KMS-11 (cell line): ENCODE measurements around the gene CDH16.

Experiments used
- H2AFZ ChIP-seq: fragments of 200-600 bp; sonication (generic); 2 replicates; pipeline ENCODE4 v1.6.1; 2016; ENCODE audit warnings: antibody characterized with exemption, mixed run types, low read depth
- H3K27ac ChIP-seq: fragments of 200-600 bp; sonication (generic); 2 replicates; pipeline ENCODE4 v1.6.1; 2016; ENCODE audit warnings: mild to moderate bottlenecking, mixed run types
- H3K27me3 ChIP-seq: fragments of 200-600 bp; sonication (generic); 2 replicates; pipeline ENCODE4 v1.6.1; 2017; ENCODE audit warnings: mild to moderate bottlenecking, low read depth, mixed run types, moderate library complexity; ENCODE audit not compliant: insufficient read depth
- H3K36me3 ChIP-seq: fragments of 200-600 bp; sonication (generic); 2 replicates; pipeline ENCODE4 v1.6.1; 2017; ENCODE audit warnings: mild to moderate bottlenecking, mixed run types; ENCODE audit not compliant: insufficient read depth
- H3K4me1 ChIP-seq: fragments of 200-600 bp; sonication (generic); 2 replicates; pipeline ENCODE4 v1.6.1; 2016; ENCODE audit warnings: mild to moderate bottlenecking, low read depth, mixed run types; ENCODE audit not compliant: poor library complexity, severe bottlenecking
- H3K4me2 ChIP-seq: fragments of 200-600 bp; sonication (generic); 2 replicates; pipeline ENCODE4 v1.7.0; 2016; ENCODE audit warnings: mild to moderate bottlenecking, mixed run types
- H3K4me3 ChIP-seq: fragments of 200-600 bp; sonication (generic); IDR thresholded peaks from 2 replicates; pipeline ENCODE4 v1.6.1; 2017; ENCODE audit warnings: low read depth, low read length, mixed read lengths; ENCODE audit not compliant: insufficient read depth
- H3K79me2 ChIP-seq: fragments of 200-600 bp; sonication (generic); 2 replicates; pipeline ENCODE4 v1.6.1; 2016; ENCODE audit warnings: low read depth, mixed run types; ENCODE audit not compliant: insufficient read depth
- H3K9ac ChIP-seq: fragments of 200-600 bp; sonication (generic); 2 replicates; pipeline ENCODE4 v1.6.1; 2016; ENCODE audit warnings: mild to moderate bottlenecking, mixed run types
- H4K20me1 ChIP-seq: fragments of 200-600 bp; sonication (generic); 2 replicates; pipeline ENCODE4 v1.6.1; 2016; ENCODE audit warnings: mild to moderate bottlenecking, mixed run types; ENCODE audit not compliant: insufficient read depth
- TF ChIP-seq, protein P1 (sequence below): fragments of 200-600 bp; sonication (generic); conservative IDR thresholded peaks from 2 replicates; pipeline ENCODE4 v1.6.1; 2017; ENCODE audit warnings: low read depth, mild to moderate bottlenecking, antibody characterized with exemption, low read length, moderate library complexity, mixed read lengths

The CDH16 gene

DNA sequence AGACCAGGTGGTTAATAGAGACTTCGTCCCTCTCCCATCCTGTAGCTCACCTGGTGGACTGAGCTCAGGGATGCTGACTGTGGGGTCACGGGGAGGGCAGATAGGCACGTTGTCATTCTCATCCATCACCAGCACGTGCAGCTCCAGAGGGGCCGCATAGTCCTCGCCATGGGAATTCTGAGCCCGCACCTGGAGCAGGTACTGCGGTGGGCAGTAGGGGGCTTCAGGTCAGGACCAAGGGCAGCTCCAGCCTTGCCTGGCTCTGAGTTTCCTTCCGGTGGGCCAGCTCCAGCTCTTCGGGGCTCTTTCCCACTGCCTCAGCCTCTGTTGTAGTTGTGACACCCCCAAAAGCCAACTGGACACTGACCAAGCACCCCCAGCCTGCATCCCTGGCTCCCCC, 5.6 kb downstream of the CDH16 start:
- H3K4me3 ChIP-seq = no peak overlapping the region
- peaks cover 7% of the 10 kb centered on the region; the same call in 1 of the 2 replicates for H3K27me3 ChIP-seq
- no peaks in the 10 kb centered on the region for H3K36me3 ChIP-seq
- no peak overlapping the region for H3K4me2 ChIP-seq
- H3K79me2 ChIP-seq = no peaks in the 10 kb centered on the region
- no peak overlapping the region for H2AFZ ChIP-seq
- TF ChIP-seq, protein P1, sequence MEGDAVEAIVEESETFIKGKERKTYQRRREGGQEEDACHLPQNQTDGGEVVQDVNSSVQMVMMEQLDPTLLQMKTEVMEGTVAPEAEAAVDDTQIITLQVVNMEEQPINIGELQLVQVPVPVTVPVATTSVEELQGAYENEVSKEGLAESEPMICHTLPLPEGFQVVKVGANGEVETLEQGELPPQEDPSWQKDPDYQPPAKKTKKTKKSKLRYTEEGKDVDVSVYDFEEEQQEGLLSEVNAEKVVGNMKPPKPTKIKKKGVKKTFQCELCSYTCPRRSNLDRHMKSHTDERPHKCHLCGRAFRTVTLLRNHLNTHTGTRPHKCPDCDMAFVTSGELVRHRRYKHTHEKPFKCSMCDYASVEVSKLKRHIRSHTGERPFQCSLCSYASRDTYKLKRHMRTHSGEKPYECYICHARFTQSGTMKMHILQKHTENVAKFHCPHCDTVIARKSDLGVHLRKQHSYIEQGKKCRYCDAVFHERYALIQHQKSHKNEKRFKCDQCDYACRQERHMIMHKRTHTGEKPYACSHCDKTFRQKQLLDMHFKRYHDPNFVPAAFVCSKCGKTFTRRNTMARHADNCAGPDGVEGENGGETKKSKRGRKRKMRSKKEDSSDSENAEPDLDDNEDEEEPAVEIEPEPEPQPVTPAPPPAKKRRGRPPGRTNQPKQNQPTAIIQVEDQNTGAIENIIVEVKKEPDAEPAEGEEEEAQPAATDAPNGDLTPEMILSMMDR = no peak
- H4K20me1 ChIP-seq = no peaks in the 10 kb centered on the region
- H3K27ac ChIP-seq = no peak overlapping the region
- no peaks in the 10 kb centered on the region for H3K4me1 ChIP-seq
- H3K9ac ChIP-seq = no peak overlapping the region

GRCh38 chr16:66911801-66912200, 6.9 kb downstream of the CDH16 start:
- H3K9ac ChIP-seq = no peak overlapping the region
- H3K36me3 ChIP-seq = no peaks in the 10 kb centered on the region
- H4K20me1 ChIP-seq = no peaks in the 10 kb centered on the region
- H2AFZ ChIP-seq = no peak overlapping the region
- H3K27me3 ChIP-seq = peaks cover 3% of the 10 kb centered on the region; the same call in 1 of the 2 replicates
- H3K4me3 ChIP-seq = no peak overlapping the region
- no peak overlapping the region for H3K4me2 ChIP-seq
- no peaks in the 10 kb centered on the region for H3K4me1 ChIP-seq
- H3K79me2 ChIP-seq = no peaks in the 10 kb centered on the region
- no peak overlapping the region for H3K27ac ChIP-seq
- TF ChIP-seq, protein P1 = no peak

DNA sequence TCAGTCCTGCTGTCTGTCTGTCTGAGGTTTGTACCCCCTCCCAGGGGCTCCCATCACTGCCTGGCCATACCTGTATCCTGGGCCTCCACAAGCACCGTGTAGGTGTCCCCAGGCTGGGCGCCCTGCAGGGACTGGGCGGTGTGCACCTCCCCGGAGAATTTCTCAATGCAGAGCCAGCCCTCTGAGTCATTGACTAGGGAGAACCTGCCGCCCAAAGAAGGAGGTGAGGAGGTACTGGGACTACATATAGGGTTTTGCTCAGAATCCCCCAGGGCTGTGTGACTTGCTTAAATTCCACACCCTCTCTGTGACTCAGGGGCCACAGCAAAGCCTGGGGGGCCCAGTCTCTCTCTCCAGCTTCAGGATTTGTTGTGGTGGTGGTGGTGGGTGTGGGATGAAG, 7.6 kb downstream of the CDH16 start:
- Histone ChIP-seq H3K36me3 (no peaks in the 10 kb centered on the region), H3K27ac (no peak overlapping the region), H3K9ac (no peak overlapping the region), H3K4me2 (no peak overlapping the region), H3K79me2 (no peaks in the 10 kb centered on the region), H2AFZ (no peak overlapping the region), H4K20me1 (no peaks in the 10 kb centered on the region), H3K27me3 (peaks cover 3% of the 10 kb centered on the region; the same call in 1 of the 2 replicates), H3K4me3 (no peak overlapping the region), H3K4me1 (no peaks in the 10 kb centered on the region)
- TF ChIP-seq, protein P1 = no peak

GRCh38 chr16:66910175-66910940, 8.3 kb downstream of the CDH16 start:
- Histone ChIP-seq H3K4me2 (no peak overlapping the region), H3K36me3 (no peaks in the 10 kb centered on the region), H3K79me2 (no peaks in the 10 kb centered on the region), H3K4me3 (no peak overlapping the region), H3K27ac (no peak overlapping the region), H3K4me1 (peaks cover 7% of the 10 kb centered on the region), H3K9ac (no peak overlapping the region), H2AFZ (no peak overlapping the region), H4K20me1 (no peaks in the 10 kb centered on the region), H3K27me3 (no peaks in the 10 kb centered on the region; the same call in 1 of the 2 replicates)
- TF ChIP-seq, protein P1 = no peak
